H9 (cell line): ENCODE data around the gene MDFIC2. TPM values are rescaled to one million over a fixed set of nuclear protein-coding genes. Genes with fewer than 3 reads are reported as not detected.
A peak's percentile ranks its signal among the peaks of the same experiment; 100 is the strongest.

Experiments
- DNase-seq: peaks from one replicate; pipeline ENCODE4 v3.0.0-alpha.2; 2017
- H2AFZ ChIP-seq: one replicate; pipeline ENCODE4 v1.6.1; 2013; ENCODE audit warnings: mild to moderate bottlenecking, low read length, control low read depth, moderate library complexity
- H2AK5ac ChIP-seq: 2 replicates; pipeline ENCODE4 v1.6.1; 2013; ENCODE audit warnings: low read length, control low read depth, mixed read lengths; ENCODE audit not compliant: insufficient read length
- H2BK120ac ChIP-seq: one replicate; pipeline ENCODE4 v1.6.1; 2013; ENCODE audit warnings: low read depth, mild to moderate bottlenecking, low read length, control low read depth, inconsistent platforms; ENCODE audit not compliant: poor library complexity, severe bottlenecking
- H2BK12ac ChIP-seq: 2 replicates; pipeline ENCODE4 v1.6.1; 2013; ENCODE audit warnings: low read length, control low read depth, mixed read lengths, low read depth; ENCODE audit not compliant: insufficient read length
- H2BK15ac ChIP-seq: 2 replicates; pipeline ENCODE4 v1.6.1; 2013; ENCODE audit warnings: low read depth, low read length, control low read depth
- H2BK20ac ChIP-seq: one replicate; pipeline ENCODE4 v1.6.1; 2013; ENCODE audit warnings: low read depth, mild to moderate bottlenecking, low read length, control low read depth, inconsistent platforms; ENCODE audit not compliant: poor library complexity, severe bottlenecking
- H2BK5ac ChIP-seq: 2 replicates; pipeline ENCODE4 v1.6.1; 2013; ENCODE audit warnings: low read length, control low read depth, mixed read lengths; ENCODE audit not compliant: insufficient read length
- H3K14ac ChIP-seq: 2 replicates; pipeline ENCODE4 v1.6.1; 2013; ENCODE audit warnings: low read length, control low read depth; ENCODE audit not compliant: insufficient read depth
- H3K18ac ChIP-seq: 2 replicates; pipeline ENCODE4 v1.6.1; 2013; ENCODE audit warnings: low read depth, mild to moderate bottlenecking, mixed read lengths, low read length, control low read depth; ENCODE audit not compliant: insufficient read length
- H3K23ac ChIP-seq: 2 replicates; pipeline ENCODE4 v1.6.1; 2013; ENCODE audit warnings: low read length, control low read depth, mixed read lengths, low read depth; ENCODE audit not compliant: insufficient read length
- H3K23me2 ChIP-seq: 2 replicates; pipeline ENCODE4 v1.6.1; 2013; ENCODE audit warnings: low read depth, mild to moderate bottlenecking, mixed read lengths, low read length, control low read depth; ENCODE audit not compliant: insufficient read length, poor library complexity, severe bottlenecking
- H3K27ac ChIP-seq: 2 replicates; pipeline ENCODE4 v1.5.1; 2013; ENCODE audit warnings: low read length, control low read depth, mixed read lengths, low read depth; ENCODE audit not compliant: insufficient read length
- H3K27me3 ChIP-seq: 2 replicates; pipeline ENCODE4 v1.6.1; 2013; ENCODE audit warnings: low read length, control low read depth, inconsistent platforms; ENCODE audit not compliant: insufficient read depth
- H3K4ac ChIP-seq: 2 replicates; pipeline ENCODE4 v1.6.1; 2013; ENCODE audit warnings: low read depth, mild to moderate bottlenecking, control low read depth, inconsistent platforms, low read length, moderate library complexity
- H3K4me1 ChIP-seq: 2 replicates; pipeline ENCODE4 v1.6.1; 2013; ENCODE audit warnings: low read length, control low read depth, inconsistent platforms; ENCODE audit not compliant: insufficient read depth
- H3K4me2 ChIP-seq: 2 replicates; pipeline ENCODE4 v1.6.1; 2013; ENCODE audit warnings: low read length, control low read depth, mixed read lengths; ENCODE audit not compliant: insufficient read length, insufficient read depth
- H3K56ac ChIP-seq: 2 replicates; pipeline ENCODE4 v1.6.1; 2013; ENCODE audit warnings: low read depth, mild to moderate bottlenecking, mixed read lengths, low read length, control low read depth; ENCODE audit not compliant: insufficient read length
- H3K79me1 ChIP-seq: 2 replicates; pipeline ENCODE4 v1.6.1; 2013; ENCODE audit warnings: low read depth, mild to moderate bottlenecking, moderate library complexity, low read length, control low read depth, inconsistent platforms; ENCODE audit not compliant: insufficient read depth, poor library complexity, severe bottlenecking
- H3K79me2 ChIP-seq: 2 replicates; pipeline ENCODE4 v1.6.1; 2013; ENCODE audit warnings: low read length, control low read depth, inconsistent platforms; ENCODE audit not compliant: insufficient read depth
- H3K9ac ChIP-seq: 2 replicates; pipeline ENCODE4 v1.6.1; 2013; ENCODE audit warnings: low read length, control low read depth, mixed read lengths; ENCODE audit not compliant: insufficient read length; ENCODE audit errors: extremely low read depth
- H3K9me3 ChIP-seq: one replicate; pipeline ENCODE4 v1.6.1; 2013; ENCODE audit warnings: low read depth, low read length, inconsistent platforms; ENCODE audit not compliant: control insufficient read depth
- H3T11ph ChIP-seq: one replicate; pipeline ENCODE4 v1.6.1; 2013; ENCODE audit warnings: mild to moderate bottlenecking, low read length, control low read depth, inconsistent platforms
- H4K20me1 ChIP-seq: one replicate; pipeline ENCODE4 v1.6.1; 2013; ENCODE audit not compliant: control insufficient read depth, insufficient read length, insufficient read depth
- H4K5ac ChIP-seq: 2 replicates; pipeline ENCODE4 v1.6.1; 2013; ENCODE audit warnings: low read depth, mild to moderate bottlenecking, mixed read lengths, low read length, control low read depth; ENCODE audit not compliant: insufficient read length
- H4K8ac ChIP-seq: replicated peaks from 2 replicates; pipeline ENCODE4 v1.6.1; 2013; ENCODE audit warnings: low read length, control low read depth, mixed read lengths, low read depth; ENCODE audit not compliant: insufficient read length
- H4K91ac ChIP-seq: 2 replicates; pipeline ENCODE4 v1.6.1; 2013; ENCODE audit warnings: low read depth, mild to moderate bottlenecking, moderate library complexity, mixed read lengths, low read length, control low read depth; ENCODE audit not compliant: insufficient read length
- H3K27ac Mint-ChIP-seq, 3 experiments: 2 replicates in 2 of 3; 3 replicates in 1 of 3; pipeline ENCODE4 v1.8.0; 2020 to 2021; ENCODE audit warnings: mixed read lengths in 3 of 3, mild to moderate bottlenecking in 1 of 3, moderate library complexity in 1 of 3
- H3K27me3 Mint-ChIP-seq: 2 replicates; pipeline ENCODE4 v1.8.0; 2021; ENCODE audit warnings: low read depth, mild to moderate bottlenecking, moderate library complexity, mixed read lengths
- H3K36me3 Mint-ChIP-seq, 3 experiments: 2 replicates in 2 of 3; 3 replicates in 1 of 3; pipeline ENCODE4 v1.8.0; 2020 to 2021; ENCODE audit warnings: low read depth in 3 of 3, mixed read lengths in 3 of 3; ENCODE audit not compliant: insufficient read depth in 1 of 3
- H3K4me1 Mint-ChIP-seq, 2 experiments: 2 replicates each; pipeline ENCODE4 v1.8.0; 2020; ENCODE audit warnings: mixed read lengths in 2 of 2
- H3K4me3 Mint-ChIP-seq, 2 experiments: 2 replicates in 1 of 2; 3 replicates in 1 of 2; pipeline ENCODE4 v1.8.0; 2020 to 2021; ENCODE audit warnings: mild to moderate bottlenecking in 2 of 2, mixed read lengths in 2 of 2, moderate library complexity in 1 of 2
- H3K9me3 Mint-ChIP-seq, 2 experiments: 2 replicates in 1 of 2; 3 replicates in 1 of 2; pipeline ENCODE4 v1.8.0; 2020; ENCODE audit warnings: mild to moderate bottlenecking in 2 of 2, mixed read lengths in 2 of 2, moderate library complexity in 1 of 2
- CTCF ChIP-seq: fragments of 200-600 bp; sonication (generic); conservative IDR thresholded peaks from 3 replicates; pipeline ENCODE4 v1.8.0; 2021; ENCODE audit warnings: antibody characterized with exemption, mild to moderate bottlenecking
- WGBS: extraction: QIAGEN DNeasy Blood & Tissue Kit; methylation state at CpG from one replicate; pipeline ENCODE4 v1.1.7; 2013; ENCODE audit warnings: missing lambda C conversion rate, low lambda C conversion rate, mixed read lengths; ENCODE audit not compliant: insufficient read length; ENCODE audit errors: extremely low coverage; 5-methylcytosine and 5-hydroxymethylcytosine counted together
- total RNA-seq: library from RNA; stranded (reverse); gene quantifications from 2 replicates; pipeline ENCODE4 v1.2.1, GENCODE V29; 2021

Gene MDFIC2
- total RNA-seq, 1 experiment from 2014 or later = not detected

GRCh38 chr3:70358978-70359580 is 46.6 kb upstream of the MDFIC2 start:
- Histone ChIP-seq H3K27me3 (no peaks in the 10 kb centered on the region), H2BK15ac (no peak overlapping the region), H4K8ac (no peak overlapping the region), H3K14ac (no peak overlapping the region), H2BK12ac (no peak overlapping the region), H2BK5ac (no peak overlapping the region), H4K91ac (no peak overlapping the region), H4K5ac (no peak overlapping the region), H2AK5ac (no peak overlapping the region), H3K9me3 (no peaks in the 10 kb centered on the region), H3K4ac (no peak overlapping the region), H3K23ac (no peak overlapping the region), H2BK120ac (no peak overlapping the region), H2BK20ac (no peak overlapping the region), H3K18ac (no peak overlapping the region), H3K9ac (no peak overlapping the region), H3K27ac (no peak overlapping the region), H3K79me2 (no peaks in the 10 kb centered on the region), H2AFZ (no peak overlapping the region), H3K23me2 (no peaks in the 10 kb centered on the region), H4K20me1 (no peaks in the 10 kb centered on the region), H3K79me1 (no peaks in the 10 kb centered on the region), H3K4me1 (no peaks in the 10 kb centered on the region), H3K56ac (no peak overlapping the region), H3K4me2 (no peak overlapping the region), H3T11ph (no peak overlapping the region)
- H3K27ac Mint-ChIP-seq = no peak overlapping the region; a peak in 1 of 7 replicates
- TF ChIP-seq CTCF = peak; percentile 76
- no peak overlapping the region for H3K4me3 Mint-ChIP-seq
- H3K36me3 Mint-ChIP-seq = no peaks in the 10 kb centered on the region; a peak in 2 of 7 replicates
- no CpG with 5 or more reads among the region's 3 CpGs for WGBS
- H3K27me3 Mint-ChIP-seq = no peaks in the 10 kb centered on the region
- no peak for DNase-seq
- no peaks in the 10 kb centered on the region for H3K4me1 Mint-ChIP-seq
- 0 out of 5 replicates have a peak, but pooled peaks cover 0 to 6% of the 10 kb centered on the region in 2 experiments for H3K9me3 Mint-ChIP-seq
